HG03460 (cell line): ENCODE measurements around the gene TMC8.
"Not testable (repeated sequence)": the region's sequence is repeated elsewhere in the genome, so short reads cannot be mapped to it uniquely, and the experiment has no call there.

ENCODE experiments used
- ATAC-seq: cut with Tn5 transposase; IDR thresholded peaks from one replicate; pipeline ENCODE4 v1.9.1; 2021; ENCODE audit not compliant: unreplicated experiment

Gene TMC8

GRCh38 chr17:78110363-78111015 is 20.1 kb upstream of the TMC8 start:
- no peak for ATAC-seq

DNA sequence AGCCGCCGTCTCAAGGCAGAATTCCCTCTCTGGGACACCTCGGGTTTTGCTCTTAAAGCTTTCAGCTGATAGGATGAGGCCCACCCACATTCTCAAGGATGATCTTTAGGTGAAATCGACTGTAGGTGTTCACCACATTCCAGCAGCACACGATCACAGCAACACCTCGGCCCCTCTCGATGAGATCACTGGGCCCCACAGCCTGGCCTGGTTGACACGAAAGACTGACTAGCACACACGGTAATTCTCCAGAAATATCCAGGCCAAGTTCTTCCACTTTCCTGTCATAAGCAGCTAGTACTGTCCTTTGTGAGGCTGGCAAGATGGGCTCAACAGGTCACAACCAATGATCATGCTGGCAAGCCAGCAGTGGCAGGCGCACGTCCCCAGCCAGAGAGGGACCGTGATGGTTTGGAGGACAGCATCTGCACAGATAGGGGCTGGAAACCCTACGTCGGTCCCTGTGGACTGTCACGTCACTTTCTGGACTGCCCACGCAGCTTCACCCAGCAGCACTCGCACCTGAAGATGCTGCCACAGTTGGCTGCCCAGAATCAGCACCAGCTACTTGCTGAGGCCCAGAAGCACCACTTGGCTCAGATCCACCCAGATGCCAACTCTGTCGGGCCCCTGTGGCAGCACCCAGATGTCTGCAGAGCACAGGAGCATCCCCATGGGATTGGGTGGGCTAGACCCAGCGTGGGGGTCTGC is 19.4 kb upstream of the TMC8 start:
- ATAC-seq: no peak

DNA sequence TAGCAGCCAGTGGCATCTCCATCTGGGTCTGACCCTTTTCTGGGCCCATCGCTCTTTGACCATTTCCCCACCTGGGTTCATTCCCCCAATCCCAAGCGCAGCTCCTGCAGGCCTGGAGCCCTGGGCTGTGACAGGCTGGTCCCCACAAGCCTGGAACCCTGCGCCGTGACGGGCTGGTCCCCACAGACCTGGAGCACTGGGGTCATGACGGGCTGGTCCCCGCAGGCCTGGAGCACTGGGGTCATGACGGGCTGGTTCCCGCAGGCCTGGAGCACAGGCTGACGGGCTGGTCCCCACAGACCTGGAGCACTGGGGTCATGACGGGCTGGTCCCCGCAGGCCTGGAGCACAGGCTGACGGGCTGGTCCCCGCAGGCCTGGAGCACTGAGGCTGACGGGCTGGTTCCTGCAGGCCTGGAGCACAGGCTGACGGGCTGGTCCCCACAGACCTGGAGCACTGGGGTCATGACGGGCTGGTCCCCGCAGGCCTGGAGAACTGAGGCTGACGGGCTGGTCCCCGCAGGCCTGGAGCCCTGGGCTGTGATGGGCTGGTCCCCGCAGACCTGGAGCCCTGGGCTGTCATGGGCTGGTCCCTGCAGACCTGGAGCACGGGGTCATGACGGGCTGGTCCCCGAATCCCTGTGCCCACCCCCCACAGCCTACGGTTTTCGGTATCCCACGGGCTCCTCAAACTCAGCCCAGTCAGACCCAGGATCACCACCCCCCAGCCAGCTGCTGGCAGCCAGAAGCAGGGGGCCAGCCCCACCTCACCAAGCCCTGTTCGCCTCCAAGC is 18.6 kb upstream of the TMC8 start:
- ATAC-seq: no peak

DNA sequence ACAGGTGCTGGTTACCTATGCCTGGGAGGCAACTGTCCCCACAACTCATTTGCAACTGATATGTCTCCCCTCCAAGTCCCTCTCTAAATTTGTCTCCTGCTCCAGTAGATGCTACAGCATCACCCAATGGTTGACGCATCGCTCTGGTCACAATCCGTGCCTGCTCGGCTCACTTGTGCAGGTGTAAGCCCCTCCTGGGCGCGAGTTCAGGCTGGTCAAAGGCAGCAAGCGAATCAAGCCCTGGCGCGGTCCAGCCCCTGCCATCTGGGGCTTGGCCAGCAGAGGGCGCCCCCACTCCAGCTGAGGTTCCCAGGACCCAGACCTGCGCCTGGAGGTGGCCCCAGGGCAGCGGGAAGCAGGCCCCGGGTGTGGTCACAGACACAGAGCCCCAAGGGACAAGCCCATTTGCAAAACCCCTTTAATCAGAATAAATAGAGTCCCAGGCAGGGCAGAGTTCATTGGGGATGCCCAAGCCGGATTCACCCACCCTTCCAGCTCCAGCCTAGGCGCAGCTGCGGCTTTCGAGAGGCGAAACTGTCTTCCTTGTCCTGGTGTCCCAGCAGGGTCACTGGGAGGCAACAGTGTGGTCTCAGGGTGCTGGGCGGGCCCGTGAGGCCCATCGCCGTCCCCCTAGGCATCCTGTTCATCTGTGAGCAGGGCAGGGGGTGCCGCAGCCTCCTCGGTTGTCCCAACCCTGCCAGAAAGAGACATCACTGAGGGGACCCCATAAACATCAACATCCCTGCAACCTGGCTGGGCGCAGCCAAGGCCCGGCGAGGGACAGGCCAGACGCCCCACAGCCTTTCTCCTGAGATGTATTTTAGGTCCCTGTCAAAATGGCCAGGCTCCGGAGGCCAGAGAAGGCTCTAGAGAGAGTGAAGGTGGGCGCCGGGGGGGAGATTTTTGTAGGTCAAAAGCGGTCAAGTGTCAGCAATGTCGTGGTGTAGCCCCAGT is 17.8 kb upstream of the TMC8 start:
- ATAC-seq: no peak

DNA sequence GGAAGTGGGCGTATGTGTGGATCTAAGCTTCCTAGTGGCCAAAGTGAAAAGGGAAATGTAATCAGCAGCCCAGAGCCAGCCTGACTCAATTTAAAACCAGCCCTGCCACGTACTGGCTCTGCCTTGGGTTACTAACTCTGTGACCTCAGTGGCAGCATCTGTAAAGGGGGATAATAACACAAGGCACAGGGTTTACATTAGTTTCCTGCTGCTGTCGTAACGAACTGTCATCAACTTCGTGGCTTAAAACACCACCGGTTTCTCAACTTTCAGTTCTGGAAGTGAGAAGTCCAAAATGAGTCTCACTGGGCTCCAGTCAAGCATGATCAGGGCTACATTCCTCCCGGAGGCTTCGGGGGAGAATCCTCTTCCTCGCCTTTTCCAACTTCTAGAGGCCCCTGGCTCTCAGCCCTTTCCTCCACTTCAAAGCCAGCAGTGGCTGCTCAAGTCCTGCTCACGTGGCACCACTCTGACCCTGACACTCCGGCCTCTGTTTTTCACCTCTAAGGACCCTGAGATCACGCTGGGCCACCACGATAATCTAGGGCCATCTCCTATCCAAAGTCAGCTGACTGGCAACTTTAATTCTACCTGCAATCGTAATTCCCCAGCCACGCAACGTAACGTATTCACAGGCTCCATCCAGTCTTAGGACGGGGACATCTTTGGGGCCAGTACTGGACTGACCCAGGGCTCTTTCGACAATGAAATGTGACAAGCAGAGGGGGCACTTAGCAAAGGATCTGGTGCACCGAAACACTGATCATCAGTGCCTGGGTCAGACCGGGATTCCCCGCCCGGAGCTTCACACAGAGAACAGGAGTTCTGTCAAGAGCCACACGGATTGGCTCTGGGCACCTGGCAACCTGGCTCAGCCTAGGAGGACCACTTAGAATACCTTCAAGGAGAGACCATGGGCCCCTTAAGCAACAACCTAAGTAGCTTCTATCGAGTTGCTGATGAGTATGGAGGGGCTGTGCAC is 16.5 kb upstream of the TMC8 start:
- no peak for ATAC-seq

DNA sequence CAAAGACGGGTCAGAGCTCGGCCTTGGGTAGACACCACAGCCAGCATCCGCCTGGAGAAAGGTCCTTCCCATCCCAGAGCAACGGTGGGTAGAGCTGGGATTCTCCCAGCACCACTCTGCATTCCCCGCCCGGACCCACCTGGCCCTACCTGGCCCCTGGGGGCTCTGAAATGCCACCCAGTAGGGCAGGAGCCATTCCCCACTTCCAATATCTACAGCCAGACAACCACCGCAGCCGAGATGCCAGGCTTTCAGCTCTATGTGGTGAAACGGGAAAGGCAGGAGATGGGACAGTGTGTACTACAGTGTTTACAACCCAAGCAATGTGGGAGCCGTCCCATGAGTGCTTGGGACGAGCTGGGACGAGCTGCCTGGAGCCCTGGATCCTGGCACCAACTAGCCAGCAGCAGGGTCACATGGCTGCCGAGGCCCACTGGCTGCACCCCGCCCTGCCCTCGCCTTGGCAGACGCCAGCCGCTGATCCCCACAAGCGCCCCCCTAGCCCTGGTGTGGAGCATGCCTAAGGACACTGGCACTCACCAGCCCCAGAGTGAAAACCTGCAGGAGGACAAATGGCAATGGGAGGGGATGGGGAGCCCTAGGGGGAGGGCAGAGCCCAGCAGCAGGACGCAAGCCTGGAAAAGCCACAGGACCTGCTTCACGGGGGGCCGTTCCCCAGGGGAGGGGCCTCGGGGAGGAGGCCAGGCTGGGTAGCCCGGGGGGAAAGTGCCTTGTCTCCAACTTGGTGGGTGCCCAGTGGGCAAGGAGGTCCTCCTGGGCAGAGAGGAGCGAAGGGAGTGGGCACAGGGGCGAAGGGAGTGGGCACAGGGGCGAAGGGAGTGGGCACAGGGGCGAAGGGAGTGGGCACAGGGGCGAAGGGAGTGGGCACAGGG is 15.5 kb upstream of the TMC8 start:
- no peak for ATAC-seq

- ATAC-seq: not testable (repeated sequence)
These were observed 14.8 kb upstream of the TMC8 start for GRCh38 chr17:78115803-78116202.

- no peak for ATAC-seq
These were observed 14.2 kb upstream of the TMC8 start for GRCh38 chr17:78116411-78116810.

DNA sequence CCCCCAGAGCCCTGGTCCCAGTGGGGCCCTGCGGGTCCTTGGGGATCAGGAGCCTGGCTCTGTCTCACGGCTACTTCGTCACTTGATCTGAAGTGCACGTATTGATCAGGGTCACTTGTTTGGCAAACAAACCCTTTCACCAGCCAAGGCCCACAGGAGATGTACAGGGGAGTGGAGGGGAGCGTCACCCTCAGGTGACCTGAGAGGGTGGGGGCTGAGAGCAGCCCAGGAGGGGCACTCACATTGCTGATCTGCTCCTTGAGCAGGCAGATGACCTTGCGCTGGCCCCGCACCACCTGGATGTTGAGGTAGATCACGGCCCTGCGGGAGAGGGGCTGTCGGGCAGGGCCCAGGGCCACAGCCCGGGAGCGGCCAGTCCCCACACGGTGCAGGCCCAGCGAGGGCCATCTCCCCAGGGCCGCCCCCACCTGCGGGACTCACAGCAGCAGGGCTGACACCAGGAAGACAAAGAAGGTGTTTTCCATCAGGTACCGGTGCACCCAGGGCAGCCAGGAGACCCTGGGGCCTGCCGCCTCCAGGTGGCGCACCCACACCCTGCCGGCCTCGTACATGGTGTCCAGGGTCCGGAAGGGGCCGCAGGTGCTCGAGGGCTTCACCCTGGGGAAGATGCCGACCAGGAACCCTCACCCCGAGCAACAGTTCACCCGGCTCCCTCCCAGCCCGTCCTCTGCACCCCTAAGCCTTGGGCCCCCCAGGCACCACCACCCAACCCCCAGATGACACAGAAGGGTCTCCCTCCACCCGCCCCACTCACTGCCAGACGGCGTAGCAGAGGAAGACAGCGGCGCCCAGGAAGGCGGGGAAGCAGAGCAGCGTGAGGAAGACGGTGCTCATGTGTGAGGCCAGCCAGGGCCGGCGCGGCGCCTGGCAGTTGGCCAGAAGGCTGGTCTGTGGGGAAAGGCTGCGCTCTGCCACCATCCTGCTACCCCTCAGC is 13.3 kb upstream of the TMC8 start:
- ATAC-seq: no peak

DNA sequence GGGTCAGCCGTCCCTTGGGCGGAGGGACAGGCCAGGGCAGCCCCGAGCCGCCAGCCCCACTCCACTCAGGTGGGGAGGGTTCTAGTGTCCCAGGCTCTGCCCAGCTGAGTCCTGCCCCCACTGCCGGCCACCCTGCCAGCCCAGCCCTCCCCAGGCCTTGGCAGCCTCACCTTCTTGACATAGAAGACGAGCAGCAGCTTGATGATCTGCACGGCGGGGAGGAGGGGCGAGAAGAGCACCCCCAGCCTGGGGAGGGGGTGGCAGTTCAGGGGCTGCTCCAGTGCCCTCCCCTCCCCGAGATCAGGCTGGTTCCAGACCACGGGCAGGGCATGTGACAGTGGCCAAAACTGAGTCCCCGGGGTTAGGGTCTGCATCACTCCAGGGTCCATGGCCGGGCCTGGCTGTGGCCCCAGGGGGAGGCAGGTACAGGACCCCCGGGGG is 11.8 kb upstream of the TMC8 start:
- ATAC-seq: no peak

DNA sequence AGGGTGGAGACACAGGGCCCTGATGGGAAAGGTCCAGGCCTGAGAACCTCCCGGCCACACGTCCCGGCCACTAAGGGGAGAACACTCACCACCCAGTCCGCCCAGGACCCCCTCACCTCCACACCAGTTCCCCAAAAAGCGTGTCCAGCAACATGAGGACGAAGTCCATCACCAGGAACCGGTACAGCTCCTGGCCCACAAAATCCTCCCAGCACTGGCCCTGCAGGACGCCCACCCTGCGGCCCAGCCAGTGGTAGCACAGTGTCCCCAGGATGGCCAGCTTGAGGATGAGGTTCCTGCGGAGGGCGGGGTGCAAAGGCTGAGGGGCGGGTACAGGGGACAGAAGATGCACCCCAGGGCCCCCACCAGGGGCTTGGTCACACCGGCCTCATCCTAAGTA is 10.0 kb upstream of the TMC8 start:
- no peak for ATAC-seq

DNA sequence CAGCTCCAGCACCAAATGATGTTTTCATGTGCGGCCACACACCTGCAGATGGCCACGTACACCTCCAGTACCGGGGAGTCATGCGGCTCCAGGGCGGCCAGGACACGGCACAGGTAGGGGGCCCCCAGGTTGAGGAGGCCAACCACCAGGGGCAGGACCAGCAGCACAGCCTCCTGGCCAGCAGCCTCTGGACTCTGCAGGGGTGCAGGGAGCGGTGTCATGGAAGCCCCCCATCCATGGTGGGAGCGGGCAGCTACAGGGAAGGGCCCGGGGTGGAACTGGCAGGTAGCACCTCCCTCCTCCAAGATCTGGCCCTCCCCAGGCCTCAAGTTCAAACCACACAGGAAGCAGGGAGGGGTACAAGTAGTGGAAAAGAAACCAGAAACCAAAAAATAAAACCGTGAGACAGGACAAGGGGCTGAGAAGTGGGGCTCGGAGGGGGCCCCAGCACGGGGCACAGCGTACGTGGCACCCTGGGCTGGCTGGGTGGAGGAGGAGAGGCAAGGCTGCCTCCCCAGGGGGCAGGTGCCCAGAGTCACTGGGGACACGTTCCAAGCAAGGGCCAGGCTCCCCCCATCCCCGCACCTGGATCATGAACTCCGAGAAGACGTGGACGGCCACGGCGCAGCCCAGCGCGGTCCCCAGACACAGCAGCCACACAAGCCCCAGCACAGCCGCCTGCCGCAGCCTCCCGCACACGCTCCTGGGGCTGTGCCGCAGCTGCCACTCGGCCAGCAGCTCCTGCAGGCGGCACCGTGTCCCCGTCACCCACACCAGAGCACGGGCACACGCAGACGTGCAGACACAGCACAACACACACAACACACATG is 9.4 kb upstream of the TMC8 start:
- no peak for ATAC-seq

GRCh38 chr17:78121801-78122215 is 8.8 kb upstream of the TMC8 start:
- ATAC-seq: no peak

- ATAC-seq: no peak
These were observed 8.2 kb upstream of the TMC8 start for GRCh38 chr17:78122216-78122930.

- no peak for ATAC-seq
These were observed 7.7 kb upstream of the TMC8 start for GRCh38 chr17:78122931-78123249.

- no peak for ATAC-seq
These were observed 7.2 kb upstream of the TMC8 start for GRCh38 chr17:78123258-78123929.
